ENCODE measurements around the gene MCC.

Gene MCC

GRCh38 chr5:113488645-113489184, 462 bp upstream of the MCC start (continued):
- no peak for TF ChIP-seq ZFP3 (tag by site-specific recombination; IDR thresholded peaks at IDR 0.05; ENCODE audit: low read depth)
- no peak for TF ChIP-seq OVOL3 (tag by site-specific recombination; IDR thresholded peaks at IDR 0.05)
- TF ChIP-seq, protein P1, sequence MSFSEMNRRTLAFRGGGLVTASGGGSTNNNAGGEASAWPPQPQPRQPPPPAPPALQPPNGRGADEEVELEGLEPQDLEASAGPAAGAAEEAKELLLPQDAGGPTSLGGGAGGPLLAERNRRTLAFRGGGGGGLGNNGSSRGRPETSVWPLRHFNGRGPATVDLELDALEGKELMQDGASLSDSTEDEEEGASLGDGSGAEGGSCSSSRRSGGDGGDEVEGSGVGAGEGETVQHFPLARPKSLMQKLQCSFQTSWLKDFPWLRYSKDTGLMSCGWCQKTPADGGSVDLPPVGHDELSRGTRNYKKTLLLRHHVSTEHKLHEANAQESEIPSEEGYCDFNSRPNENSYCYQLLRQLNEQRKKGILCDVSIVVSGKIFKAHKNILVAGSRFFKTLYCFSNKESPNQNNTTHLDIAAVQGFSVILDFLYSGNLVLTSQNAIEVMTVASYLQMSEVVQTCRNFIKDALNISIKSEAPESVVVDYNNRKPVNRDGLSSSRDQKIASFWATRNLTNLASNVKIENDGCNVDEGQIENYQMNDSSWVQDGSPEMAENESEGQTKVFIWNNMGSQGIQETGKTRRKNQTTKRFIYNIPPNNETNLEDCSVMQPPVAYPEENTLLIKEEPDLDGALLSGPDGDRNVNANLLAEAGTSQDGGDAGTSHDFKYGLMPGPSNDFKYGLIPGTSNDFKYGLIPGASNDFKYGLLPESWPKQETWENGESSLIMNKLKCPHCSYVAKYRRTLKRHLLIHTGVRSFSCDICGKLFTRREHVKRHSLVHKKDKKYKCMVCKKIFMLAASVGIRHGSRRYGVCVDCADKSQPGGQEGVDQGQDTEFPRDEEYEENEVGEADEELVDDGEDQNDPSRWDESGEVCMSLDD (tag by site-specific recombination; IDR thresholded peaks at IDR 0.05), result peak; percentile 53; the same call in 1 of the 2 replicates
- TF ChIP-seq, protein P2, sequence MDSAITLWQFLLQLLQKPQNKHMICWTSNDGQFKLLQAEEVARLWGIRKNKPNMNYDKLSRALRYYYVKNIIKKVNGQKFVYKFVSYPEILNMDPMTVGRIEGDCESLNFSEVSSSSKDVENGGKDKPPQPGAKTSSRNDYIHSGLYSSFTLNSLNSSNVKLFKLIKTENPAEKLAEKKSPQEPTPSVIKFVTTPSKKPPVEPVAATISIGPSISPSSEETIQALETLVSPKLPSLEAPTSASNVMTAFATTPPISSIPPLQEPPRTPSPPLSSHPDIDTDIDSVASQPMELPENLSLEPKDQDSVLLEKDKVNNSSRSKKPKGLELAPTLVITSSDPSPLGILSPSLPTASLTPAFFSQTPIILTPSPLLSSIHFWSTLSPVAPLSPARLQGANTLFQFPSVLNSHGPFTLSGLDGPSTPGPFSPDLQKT (IDR thresholded peaks at IDR 0.05; ENCODE audit: borderline replicate concordance, low read depth, low read length), result no peak
- no peak for TF ChIP-seq ZNF202 (tag by site-specific recombination; IDR thresholded peaks at IDR 0.05; ENCODE audit: borderline replicate concordance)
- TF ChIP-seq, protein P3, sequence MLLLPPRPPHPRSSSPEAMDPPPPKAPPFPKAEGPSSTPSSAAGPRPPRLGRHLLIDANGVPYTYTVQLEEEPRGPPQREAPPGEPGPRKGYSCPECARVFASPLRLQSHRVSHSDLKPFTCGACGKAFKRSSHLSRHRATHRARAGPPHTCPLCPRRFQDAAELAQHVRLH (tag by site-specific recombination; IDR thresholded peaks at IDR 0.05), result no peak
- TF ChIP-seq SCRT2 (tag by site-specific recombination; IDR thresholded peaks at IDR 0.05), result no peak
- TF ChIP-seq SCRT1 (tag by site-specific recombination; IDR thresholded peaks at IDR 0.05; ENCODE audit: borderline replicate concordance), result no peak
- TF ChIP-seq KLF8 (tag by site-specific recombination; IDR thresholded peaks at IDR 0.05), result no peak
- TF ChIP-seq HOXD13 (CRISPR knock-in tag; IDR thresholded peaks at IDR 0.05; ENCODE audit: borderline replicate concordance), result no peak
- TF ChIP-seq ZNF76 (tag by site-specific recombination; IDR thresholded peaks at IDR 0.05; ENCODE audit: borderline replicate concordance, low read depth), result peak; percentile 16; the same call in 1 of the 2 replicates
- no peak for TF ChIP-seq ZNF175 (tag by site-specific recombination; IDR thresholded peaks at IDR 0.05)
- no peak for TF ChIP-seq TCF7L2 (IDR thresholded peaks at IDR 0.05; ENCODE audit: borderline replicate concordance, low read depth, low read length)
- no peak for TF ChIP-seq ZNF791 (tag by site-specific recombination; IDR thresholded peaks at IDR 0.05)
- TF ChIP-seq ZNF366 (tag by site-specific recombination; conservative IDR thresholded peaks at IDR 0.05), result no peak
- TF ChIP-seq ZNF23 (tag by site-specific recombination; IDR thresholded peaks at IDR 0.05; ENCODE audit: borderline replicate concordance), result no peak
- TF ChIP-seq, protein P4, sequence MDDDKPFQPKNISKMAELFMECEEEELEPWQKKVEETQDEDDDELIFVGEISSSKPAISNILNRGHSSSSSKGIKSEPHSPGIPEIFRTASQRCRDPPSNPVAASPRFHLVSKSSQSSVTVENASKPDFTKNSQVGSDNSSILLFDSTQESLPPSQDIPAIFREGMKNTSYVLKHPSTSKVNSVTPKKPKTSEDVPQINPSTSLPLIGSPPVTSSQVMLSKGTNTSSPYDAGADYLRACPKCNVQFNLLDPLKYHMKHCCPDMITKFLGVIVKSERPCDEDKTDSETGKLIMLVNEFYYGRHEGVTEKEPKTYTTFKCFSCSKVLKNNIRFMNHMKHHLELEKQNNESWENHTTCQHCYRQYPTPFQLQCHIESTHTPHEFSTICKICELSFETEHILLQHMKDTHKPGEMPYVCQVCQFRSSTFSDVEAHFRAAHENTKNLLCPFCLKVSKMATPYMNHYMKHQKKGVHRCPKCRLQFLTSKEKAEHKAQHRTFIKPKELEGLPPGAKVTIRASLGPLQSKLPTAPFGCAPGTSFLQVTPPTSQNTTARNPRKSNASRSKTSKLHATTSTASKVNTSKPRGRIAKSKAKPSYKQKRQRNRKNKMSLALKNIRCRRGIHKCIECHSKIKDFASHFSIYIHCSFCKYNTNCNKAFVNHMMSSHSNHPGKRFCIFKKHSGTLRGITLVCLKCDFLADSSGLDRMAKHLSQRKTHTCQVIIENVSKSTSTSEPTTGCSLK (tag by site-specific recombination; IDR thresholded peaks at IDR 0.05), result no peak
- TF ChIP-seq, protein P5, sequence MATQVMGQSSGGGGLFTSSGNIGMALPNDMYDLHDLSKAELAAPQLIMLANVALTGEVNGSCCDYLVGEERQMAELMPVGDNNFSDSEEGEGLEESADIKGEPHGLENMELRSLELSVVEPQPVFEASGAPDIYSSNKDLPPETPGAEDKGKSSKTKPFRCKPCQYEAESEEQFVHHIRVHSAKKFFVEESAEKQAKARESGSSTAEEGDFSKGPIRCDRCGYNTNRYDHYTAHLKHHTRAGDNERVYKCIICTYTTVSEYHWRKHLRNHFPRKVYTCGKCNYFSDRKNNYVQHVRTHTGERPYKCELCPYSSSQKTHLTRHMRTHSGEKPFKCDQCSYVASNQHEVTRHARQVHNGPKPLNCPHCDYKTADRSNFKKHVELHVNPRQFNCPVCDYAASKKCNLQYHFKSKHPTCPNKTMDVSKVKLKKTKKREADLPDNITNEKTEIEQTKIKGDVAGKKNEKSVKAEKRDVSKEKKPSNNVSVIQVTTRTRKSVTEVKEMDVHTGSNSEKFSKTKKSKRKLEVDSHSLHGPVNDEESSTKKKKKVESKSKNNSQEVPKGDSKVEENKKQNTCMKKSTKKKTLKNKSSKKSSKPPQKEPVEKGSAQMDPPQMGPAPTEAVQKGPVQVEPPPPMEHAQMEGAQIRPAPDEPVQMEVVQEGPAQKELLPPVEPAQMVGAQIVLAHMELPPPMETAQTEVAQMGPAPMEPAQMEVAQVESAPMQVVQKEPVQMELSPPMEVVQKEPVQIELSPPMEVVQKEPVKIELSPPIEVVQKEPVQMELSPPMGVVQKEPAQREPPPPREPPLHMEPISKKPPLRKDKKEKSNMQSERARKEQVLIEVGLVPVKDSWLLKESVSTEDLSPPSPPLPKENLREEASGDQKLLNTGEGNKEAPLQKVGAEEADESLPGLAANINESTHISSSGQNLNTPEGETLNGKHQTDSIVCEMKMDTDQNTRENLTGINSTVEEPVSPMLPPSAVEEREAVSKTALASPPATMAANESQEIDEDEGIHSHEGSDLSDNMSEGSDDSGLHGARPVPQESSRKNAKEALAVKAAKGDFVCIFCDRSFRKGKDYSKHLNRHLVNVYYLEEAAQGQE (tag by site-specific recombination; IDR thresholded peaks at IDR 0.05), result no peak
- TF ChIP-seq ZXDB (tag by site-specific recombination; IDR thresholded peaks at IDR 0.05), result peak; percentile 6; the same call in 1 of the 2 replicates
- TF ChIP-seq GLI2 (tag by site-specific recombination; IDR thresholded peaks at IDR 0.05; ENCODE audit: borderline replicate concordance, low read depth), result no peak
- TF ChIP-seq ZNF558 (tag by site-specific recombination; IDR thresholded peaks at IDR 0.05), result peak; percentile 27; the same call in 1 of the 2 replicates
- no peak; the same call in 1 of the 2 replicates for TF ChIP-seq ZNF513 (tag by site-specific recombination; IDR thresholded peaks at IDR 0.05)
- TF ChIP-seq ZNF24 (tag by site-specific recombination; IDR thresholded peaks at IDR 0.05), result peak; percentile 81; the same call in 1 of the 2 replicates
- TF ChIP-seq ZNF623 (tag by site-specific recombination; IDR thresholded peaks at IDR 0.05), result no peak
- TF ChIP-seq ZBTB8A (tag by site-specific recombination; IDR thresholded peaks at IDR 0.05), result no peak
